Suppressor macrophage treated with lipopolysaccharide for 1 hour (primary cell): Measurements from ENCODE around the gene CFAP92.
A peak's percentile ranks its signal among the peaks of the same experiment; 100 is the strongest.

Experiments used
- DNase-seq, 3 donors: peaks; one replicate each; pipeline ENCODE4 v3.0.0-alpha.2; 2020 to 2022

CFAP92 gene

DNA sequence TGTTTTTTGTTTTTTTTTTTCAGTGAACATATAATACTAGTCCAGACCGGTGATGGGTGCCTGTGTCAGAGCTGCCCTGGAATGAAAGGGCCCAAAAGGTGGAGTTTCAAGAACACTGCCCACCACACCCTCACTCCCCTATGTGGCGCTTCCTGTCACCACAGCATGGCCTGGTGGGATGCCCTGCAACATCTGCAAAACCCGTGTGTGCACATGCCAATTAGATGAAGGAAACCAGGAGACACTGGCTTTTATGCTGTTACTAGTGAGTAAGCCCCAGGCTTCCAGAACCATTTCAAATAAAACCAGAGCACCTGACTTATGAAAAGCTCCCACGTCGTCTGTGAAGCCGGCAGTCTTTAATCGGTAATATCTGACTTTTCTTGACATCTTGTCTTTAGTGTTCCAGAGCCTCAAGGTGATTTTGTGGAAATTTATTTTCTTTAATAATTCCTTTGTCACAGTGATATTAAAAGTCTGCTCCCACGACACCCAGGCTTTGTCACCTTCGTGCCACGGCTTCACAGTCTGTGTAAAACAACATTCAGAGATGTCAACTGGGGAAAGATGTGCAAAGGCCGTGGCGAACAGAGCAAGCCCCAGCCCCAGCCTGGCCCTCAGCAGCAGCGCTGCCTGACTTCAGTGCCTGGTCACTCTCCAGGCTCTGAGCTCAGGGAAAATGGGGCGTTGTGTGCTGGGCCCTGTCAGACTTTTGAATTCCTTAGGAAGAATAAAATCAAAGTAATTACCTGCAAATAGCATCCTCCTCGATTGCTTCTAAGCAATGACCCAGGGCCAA lies 6.4 kb downstream of the CFAP92 start:
- no peak for DNase-seq

DNA sequence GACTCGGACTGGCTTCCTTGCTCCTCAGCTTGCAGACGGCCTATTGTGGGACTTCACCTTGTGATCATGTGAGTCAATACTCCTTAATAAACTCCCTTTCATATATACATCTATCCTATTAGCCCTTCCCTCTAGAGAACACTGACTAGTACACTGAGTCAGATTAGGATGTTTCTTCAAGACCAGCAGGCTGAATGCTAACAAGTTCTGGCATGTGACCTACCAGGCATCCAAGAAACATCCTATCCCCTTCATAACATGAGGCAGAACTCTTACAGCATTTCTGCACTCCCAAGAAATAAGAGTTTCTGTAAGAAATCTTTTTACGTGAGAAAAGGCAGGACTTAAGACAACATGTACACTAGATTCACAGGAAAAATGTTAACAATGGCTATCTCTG lies 9.3 kb downstream of the CFAP92 start:
- DNase-seq: no peak

DNA sequence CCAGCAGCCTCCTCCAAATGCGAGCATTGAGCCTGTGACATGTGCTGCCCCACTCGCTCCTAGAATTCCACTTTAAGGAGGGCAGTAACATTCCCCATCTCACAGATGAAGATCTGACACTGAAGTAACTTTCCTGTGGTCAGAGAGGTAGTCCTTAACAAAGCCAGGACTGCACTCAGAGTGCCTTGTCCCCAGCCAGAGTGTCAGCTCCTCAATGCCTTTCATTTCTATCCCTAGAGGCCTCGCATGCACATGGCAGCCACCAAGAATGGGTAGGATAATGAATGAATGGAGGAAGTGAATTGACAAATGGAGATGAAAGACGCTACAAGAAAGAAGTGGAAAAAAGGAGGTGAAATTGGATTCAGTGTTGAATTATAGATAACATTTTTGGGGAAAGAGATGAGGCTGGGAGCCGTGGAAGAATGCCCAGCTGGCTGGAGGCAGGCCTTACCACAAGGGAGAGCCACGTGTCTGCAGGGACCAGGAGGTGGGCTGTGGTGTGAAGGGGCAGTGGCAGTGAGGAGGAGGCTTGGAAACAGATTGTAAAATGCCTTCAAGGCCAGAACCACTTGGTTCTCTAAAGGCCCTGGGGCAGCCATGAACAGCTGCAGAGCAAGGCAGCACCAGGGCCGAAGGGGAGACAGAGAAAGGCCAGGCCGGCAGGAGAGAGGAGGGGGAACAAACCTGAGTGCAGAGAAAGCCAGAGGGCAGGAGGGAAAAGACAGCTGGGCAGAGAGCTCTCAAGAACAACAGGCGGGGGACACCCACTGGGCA lies 10.4 kb downstream of the CFAP92 start:
- DNase-seq: no peak

DNA sequence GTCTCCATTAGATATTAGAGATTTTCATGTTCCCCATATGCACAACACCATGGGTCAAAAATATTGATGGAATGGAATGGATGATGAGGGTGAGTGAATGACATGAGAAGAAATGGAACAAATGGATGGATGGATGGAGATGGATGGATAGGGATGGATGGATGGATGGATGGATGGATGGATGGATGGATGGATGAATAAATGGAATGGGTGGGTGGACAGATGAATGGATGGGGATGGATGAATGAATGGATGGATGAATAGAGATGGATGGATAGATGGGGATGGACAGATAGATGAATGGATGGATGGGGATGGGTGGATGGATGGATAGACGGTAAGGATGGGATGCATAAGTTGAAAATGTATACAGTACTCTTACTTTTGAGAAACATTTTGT lies 18.6 kb downstream of the CFAP92 start:
- DNase-seq: no peak

DNA sequence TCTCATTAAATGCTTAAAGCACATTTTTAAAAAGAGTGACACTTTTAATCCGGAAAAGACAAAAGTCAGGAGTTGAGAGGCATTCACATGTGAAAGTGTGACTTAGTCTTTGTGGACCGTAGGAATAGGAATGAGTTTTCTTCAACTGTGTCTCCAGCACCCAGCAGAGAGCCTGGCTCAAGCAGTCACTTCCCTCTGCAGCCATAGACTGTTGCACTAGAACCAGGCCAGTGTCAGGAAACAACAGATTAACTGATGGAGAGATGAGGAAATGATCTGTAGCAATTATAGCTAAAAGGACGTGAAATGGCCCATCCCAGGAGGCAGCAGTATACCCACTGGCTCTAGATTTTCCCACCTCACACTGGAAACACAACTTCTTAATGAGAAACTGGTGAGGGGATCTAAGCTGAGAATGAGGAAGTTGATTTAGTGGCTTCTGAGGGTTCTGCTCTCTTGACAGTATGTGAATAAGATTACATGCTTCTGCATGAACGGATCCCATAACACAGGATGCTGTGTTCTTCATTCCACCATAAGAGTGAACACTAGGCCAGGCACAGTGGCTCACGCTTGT lies 19.8 kb downstream of the CFAP92 start:
- peak; percentile 30 to 40 (median 33) for DNase-seq

DNA sequence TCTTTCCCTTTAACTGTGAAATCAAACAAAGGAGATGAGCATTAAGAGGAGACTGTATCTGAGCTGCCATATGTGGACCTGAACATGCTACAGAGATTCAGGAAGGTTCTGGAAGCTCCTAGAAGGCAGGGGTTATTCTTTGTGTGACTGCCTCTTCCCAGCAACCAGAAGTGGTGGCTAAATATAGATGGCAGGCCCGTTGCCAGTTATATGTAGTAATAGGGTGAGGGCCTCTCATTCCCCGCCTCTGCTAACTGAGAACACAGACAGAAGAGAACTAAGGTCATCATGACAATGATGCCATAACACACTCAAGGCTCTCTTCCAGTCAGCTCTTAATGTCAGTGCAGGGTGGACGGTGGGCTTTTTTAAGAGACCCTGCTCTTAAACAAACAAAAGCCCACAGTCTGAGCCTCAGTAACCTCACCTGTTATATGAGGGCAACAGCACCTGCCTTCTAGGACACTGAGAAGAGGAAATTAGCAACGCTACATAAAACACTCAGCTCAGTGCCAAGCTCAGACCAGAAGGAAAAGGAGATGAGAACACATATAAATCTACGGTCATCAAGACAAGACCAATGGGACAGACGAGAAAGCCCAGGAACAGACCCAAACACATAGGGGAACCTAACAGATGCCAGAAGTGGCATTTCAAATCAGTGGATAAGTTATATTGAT lies 22.3 kb downstream of the CFAP92 start:
- peak; percentile 52 to 62 (median 55) for DNase-seq

DNA sequence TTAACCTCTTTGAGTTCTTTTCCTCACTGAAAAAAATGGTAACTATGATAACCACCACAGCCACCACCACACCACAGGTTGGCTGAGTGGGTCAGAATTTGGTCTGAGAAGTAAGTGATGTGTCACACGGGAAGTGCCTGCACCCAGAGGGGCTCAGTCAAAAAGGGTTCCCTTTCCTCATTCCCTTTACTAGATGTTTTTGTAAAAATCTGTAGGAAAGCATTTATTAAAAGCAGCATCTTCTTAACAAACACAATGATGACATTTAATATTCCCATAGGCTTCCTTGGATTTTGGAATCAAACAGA lies 23.2 kb downstream of the CFAP92 start:
- DNase-seq: peak; percentile 34 to 38 (median 36)

DNA sequence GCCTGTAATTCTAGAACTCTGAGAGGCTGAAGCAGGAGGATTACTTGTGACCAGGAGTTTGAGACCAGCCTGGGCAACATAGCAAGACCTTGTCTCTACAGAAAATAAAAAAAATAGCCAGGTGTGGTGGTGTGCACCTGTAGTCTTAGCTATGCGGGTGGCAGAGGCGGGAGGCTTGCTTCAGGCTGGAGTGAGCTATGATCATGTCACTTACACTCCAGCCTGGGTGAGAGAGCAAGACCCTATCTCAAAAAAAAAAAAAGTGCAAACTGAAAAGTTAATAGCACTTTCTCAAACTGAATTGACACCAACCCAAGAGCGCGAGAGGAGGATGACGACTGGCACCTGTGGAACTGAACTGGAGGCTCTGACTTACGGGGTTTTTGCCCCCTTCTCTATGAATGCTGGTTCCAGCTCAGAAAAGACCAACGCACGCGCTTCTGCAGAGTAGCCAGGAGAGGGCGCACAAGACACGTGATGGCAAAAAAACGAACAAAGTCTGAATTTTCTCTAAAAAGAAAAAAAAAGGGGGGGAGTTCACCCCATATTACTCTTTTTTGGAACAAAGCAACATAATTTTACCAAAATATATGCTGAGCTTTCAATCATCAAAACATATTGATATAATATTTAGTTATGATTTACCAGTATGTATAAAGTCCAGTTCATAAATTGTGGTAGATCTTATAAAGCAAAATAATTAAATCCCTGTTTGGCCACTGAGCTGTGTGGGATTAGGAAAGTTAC lies 23.7 kb downstream of the CFAP92 start:
- peak; percentile 62 to 79 (median 69) for DNase-seq

DNA sequence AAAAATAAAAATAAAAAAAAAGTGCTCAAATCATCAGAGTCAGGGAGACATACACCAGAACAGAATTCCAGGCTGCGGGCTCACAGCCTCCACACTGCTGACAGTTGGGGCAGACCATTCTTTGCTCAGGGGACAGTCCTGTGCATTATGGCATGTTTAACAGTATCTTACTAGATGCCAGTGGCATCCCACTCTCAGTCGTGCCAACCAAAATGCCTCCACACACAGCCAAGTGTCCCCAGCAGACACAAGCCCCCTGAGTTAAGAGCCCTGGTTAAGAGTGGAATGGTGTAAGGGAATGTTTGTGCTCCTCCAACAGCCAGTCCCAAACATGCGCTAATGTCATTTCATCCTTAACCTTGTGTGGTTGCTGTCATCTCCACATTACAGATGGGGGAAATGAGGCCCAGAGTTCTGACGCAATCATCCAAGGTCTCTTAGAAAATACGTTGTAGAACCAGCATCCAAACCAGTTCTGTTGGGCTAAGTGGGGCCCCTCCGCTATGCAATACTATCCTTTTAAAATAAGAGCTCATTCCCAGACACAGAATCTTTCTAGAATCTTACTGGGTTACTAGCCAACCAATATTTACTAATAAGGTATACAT lies 26.0 kb downstream of the CFAP92 start:
- DNase-seq: no peak

DNA sequence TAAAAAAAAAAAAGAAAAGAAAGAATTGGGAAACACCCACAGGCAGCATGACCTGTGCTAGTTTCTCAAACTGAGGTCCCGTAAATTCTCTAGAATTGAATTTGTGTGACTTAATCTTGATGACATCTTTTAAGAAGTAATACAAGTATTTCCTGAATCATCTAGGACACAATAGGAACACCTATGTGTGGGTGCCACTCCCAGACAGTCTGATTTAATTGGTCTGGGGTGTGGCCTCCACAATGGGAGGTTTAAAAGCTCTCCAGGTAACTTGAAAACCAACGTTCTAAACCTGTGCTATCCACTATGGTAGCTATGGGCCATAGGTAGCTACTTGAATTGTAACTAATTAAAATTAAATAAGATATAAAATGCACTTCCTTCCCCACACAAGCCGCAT lies 28.1 kb downstream of the CFAP92 start:
- no peak for DNase-seq

DNA sequence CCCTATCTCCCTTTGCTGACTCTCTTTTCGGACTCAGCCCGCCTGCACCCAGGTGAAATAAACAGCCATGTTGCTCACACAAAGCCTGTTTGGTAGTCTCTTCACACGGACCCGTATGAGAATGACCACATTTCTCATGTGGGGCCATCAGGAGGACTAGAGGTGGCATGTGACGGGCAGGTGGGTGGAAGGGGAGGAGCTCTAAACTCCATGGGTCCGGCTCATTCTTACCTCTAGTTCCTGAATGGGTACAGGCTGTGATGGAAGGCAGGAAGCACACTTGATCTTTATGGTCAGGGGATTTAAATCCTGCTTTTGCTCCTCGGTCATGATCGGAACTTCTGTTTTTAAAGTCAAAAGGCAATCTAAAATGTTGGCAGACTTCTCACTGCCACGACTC lies 28.6 kb downstream of the CFAP92 start:
- peak in 1 of 3 donors; percentile 7 for DNase-seq

DNA sequence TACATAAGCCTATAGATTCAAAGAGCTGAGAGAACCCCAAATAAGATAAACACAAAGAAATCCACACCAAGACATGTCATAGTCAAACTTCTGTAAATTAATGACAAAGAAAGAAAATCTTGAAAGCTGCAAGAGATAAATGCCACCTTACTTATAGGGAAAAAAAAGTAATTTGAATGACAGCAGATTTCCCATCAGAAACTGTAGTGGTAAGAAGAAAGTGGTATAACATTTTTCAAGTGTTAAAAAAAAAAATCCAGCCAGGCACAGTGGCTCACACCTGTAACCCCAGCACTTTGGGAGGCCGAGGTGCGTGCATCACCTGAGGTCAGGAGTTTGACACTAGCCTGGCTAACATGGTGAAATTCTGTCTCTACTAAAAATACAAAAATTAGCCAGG lies 37.4 kb downstream of the CFAP92 start:
- no peak for DNase-seq

DNA sequence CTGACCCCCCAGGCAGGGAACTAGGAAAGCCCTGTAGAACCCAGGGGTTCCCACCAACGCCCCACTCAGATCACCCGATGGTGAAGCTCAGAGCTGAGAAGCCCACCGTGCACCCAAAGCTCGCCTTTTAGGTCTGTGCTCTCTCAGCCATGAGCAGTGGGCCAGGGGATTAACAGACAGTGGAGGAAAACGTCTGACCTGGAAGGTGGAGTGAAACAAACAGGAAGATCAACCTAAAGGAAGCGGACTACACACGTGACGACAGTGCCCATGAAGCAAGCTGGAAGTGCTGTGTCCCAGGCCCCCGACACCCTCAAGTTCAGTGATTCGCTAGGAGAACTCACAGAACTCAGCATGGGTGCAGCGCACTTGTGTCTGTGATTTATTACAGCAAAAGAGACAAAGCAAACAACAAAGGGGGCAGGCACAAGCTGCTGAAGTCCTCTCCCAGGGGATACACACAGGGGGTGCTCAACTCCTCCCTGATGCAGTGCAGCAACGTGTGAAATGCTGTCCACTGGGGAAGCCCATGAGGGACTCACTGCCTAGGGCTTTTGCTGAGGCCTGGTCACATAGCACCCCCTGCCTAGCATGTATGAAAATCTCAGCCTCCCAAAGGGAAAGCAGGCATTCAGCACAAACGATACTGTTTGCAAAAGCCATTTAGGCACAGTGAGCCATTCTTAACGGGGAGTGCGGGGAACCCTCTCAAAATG lies 43.5 kb downstream of the CFAP92 start:
- peak; percentile 4 to 19 (median 11) for DNase-seq

DNA sequence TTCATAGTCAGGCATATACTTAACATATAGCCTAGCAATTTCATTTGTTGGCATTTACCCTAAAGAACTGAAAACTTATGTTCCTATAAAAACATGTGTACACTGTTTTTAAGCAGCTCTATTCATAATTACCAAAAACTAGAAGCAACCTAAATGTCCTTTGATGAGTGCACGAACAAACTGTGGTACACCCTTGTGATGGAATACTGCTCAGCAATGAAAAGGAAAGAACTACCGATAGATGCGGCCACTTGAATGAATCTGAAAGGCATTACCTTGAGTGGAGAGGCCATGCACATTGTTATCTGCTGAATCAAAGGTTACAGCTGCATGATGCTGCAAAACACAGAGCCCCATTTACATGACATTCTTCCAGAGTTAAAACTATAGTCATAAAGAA lies 44.7 kb downstream of the CFAP92 start:
- DNase-seq: no peak

DNA sequence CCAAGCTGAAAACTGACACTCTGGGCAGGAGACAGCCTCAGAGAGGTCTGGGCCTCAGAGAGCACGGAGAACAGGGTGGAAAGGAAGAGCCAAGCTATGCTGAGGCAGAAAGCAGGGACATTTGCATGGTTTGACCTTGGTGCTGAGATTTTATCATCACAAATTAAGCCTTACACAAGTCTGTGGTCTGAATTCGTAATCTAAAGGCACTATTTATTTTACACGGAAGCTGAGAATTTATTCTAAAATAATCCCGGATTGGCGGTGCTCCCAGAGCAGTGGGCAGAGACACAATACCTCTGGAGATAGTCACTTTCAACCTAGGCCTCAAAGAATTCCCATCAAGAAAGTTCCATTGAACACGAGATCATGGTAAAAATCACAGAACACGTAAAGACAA lies 47.5 kb downstream of the CFAP92 start:
- DNase-seq: no peak

DNA sequence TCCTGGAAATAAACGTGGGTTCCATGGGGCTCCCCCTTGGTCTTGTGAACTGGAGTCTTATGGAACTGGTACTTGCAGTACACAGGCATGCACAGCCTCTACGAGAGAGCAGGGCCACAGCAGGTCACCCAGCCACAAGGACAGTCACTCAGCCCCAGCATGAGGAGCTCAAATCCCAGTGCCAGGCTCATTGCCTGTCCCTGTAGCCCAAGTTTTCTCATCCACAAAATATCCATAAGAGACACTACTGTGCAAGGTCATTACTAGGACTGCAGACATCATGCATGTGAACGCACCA lies 48.0 kb downstream of the CFAP92 start:
- no peak for DNase-seq

DNA sequence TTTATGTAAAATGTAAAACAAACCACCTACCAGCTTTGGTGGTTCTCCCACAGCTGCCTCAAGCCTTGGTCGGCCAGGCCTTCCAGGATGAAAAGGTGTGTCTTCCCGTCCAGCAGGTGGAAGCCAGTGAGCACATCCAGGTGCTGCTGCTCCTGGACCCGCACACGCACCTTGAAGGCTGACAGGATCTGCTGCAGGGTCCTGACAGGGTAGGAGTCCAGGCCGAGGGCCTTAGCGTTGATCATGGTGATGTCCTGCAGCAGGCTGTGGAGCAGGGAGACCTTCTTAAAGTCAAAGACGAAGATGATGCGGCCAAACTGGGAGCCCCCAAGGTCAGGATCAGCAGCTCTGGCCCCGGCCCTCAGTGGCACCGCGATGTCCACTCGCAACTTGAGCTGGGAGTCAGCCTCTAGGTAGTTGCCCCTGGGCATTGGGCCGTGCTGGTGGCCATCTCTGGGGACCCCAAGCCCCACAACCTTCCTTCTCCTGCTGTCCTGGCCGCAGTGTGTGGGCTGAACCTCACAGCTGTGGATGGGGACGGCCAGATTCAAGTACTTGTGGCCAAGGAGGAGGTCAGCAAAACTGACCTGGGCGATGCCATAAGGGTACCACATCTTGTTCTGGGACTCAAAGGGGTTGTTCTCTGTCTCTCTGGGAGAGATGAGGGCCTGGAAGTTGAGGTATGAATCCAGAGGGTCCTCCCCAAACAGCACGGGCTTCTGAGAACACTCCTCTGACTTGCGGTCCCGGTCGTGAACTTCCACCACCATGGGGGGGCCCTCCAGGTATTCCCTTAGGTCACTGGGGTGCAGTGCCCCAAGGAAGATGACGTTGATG lies 48.6 kb downstream of the CFAP92 start:
- no peak for DNase-seq

DNA sequence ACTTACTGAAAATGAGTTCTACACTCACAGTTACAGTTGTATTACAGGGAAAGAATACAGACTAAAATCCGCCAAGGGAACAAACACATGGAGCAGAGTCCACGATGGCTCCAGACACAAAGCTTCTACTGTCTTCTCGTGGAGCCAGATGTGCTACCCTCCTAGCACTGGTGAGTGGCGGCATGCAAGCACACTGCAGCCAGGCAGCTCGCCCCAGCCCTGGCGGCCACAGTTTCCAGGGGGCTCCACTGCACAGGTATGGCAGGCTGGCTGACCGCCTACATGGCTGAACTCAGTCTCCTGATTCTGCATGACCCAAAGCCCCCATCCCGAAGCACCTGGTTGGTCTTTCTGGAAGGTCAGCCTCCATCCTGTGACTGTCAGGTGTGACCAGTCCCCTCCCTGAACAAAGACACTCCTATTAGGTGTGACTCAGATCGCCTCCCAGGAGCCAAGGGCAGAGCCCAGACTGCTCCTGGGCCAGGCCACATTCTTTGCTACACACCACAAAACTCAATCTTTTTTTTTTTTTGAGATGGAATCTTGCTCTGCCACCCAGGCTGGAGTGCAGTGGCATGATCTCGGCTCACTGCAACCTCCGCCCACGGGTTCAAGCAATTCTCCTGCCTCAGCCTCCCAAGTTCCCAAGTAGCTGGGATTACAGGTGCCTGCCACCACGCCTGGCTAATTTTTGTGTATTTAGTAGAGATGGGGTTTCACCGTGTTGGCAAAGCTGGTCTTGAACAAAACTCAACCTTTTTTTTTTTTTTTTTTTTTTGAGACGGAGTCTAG lies 51.5 kb downstream of the CFAP92 start:
- DNase-seq: no peak

DNA sequence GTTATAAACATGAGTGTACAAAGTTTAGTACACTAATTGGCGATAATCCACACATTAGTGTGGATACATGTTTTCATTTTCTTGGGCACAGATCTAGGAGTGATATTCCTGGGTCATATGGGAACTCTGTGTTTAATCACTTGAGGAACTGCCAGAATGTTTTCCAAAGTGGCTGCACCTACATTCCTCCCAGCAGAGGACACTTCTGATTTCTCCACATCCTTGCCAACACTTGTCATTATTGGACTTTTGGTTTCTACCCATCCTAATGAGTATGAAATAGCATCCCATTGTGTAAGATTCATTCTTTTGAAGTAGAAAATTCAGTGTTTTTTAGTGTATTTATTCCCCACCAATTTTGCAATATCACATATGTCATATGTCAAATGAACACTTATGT lies 53.6 kb downstream of the CFAP92 start:
- DNase-seq: no peak

DNA sequence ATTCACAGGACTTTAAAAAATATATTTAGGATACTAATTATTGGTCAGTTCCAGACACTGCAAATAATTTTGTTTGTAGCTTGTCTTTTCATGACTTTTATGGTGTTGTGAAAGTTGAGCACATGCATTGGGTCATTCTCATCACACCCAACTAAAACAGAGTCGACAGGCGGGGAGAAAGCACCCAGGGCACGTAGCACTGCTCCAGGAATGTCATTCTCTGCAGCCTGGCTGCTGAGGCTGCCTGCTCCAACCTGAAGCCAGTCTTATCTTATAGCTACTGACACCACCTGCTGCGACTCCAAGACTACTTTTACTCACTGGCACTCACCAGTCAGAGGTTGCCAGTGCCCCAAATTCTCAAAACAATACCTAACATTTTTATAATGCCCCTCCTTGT lies 57.5 kb downstream of the CFAP92 start:
- DNase-seq: no peak
